Measurements from ENCODE around the gene PADI3. TPM values are rescaled to one million over a fixed set of nuclear protein-coding genes. Genes with fewer than 3 reads are reported as not detected.
A peak's percentile ranks its signal among the peaks of the same experiment; 100 is the strongest.
"Not testable (repeated sequence)": the region's sequence is repeated elsewhere in the genome, so short reads cannot be mapped to it uniquely, and the experiment has no call there.

The PADI3 gene
- total and polyA plus RNA-seq, 3 donors from 2014 or later: 0.63 to 1.2 (median 0.80) TPM

GRCh38 chr1:17235135-17235885 is 13.6 kb upstream of the PADI3 start:
- Histone ChIP-seq H3K9me3 (no peaks in the 10 kb centered on the region), H3K27me3 (no peaks in the 10 kb centered on the region), H3K4me1 (no peaks in the 10 kb centered on the region), H3K36me3 (ENCODE audit: low read depth, missing control alignments) (no peaks in the 10 kb centered on the region), H3K4me3 (no peak overlapping the region), H3K27ac (no peak overlapping the region)
- TF ChIP-seq POLR2A (IDR thresholded peaks at IDR 0.05): no peak
- no peak for TF ChIP-seq CTCF (IDR thresholded peaks at IDR 0.05)
- no peak for DNase-seq
- WGBS, 2 donors: 77 to 92% methylated on average over 9 of the region's 9 CpGs
- intact Hi-C loops (cut with DNase I; ENCODE audit: low total_unique reads): loop anchor here (5.0 kb wide), 2 partner anchors 108 to 173 kb away; no protein-coding TSS in a partner anchor

GRCh38 chr1:17236779-17237560 is 11.9 kb upstream of the PADI3 start:
- WGBS, 2 donors: 29 to 30% methylated on average over 18 of the region's 18 CpGs
- TF ChIP-seq CTCF (IDR thresholded peaks at IDR 0.05) (peak; percentile 83 to 92 (median 88)), POLR2A (IDR thresholded peaks at IDR 0.05) (no peak)
- peak; percentile 93 for DNase-seq

GRCh38 chr1:17237561-17237903 is 11.4 kb upstream of the PADI3 start:
- Histone ChIP-seq H3K4me3 (no peak overlapping the region), H3K36me3 (ENCODE audit: low read depth, missing control alignments) (no peaks in the 10 kb centered on the region), H3K27ac (no peak overlapping the region), H3K4me1 (no peaks in the 10 kb centered on the region), H3K9me3 (no peaks in the 10 kb centered on the region), H3K27me3 (no peaks in the 10 kb centered on the region)
- DNase-seq: no peak
- TF ChIP-seq POLR2A (IDR thresholded peaks at IDR 0.05) (no peak), CTCF (IDR thresholded peaks at IDR 0.05) (no peak)
- WGBS, 2 donors: 82 to 83% methylated on average over 4 of the region's 4 CpGs
- intact Hi-C loops (cut with DNase I; ENCODE audit: low total_unique reads): loop anchor here (5.0 kb wide), 2 partner anchors 110 to 175 kb away; no protein-coding TSS in a partner anchor

More at GRCh38 chr1:17236779-17237560, 11.9 kb upstream of the PADI3 start:
- intact Hi-C loops (cut with DNase I; ENCODE audit: low total_unique reads): loop anchor here (5.0 kb wide), 2 partner anchors 110 to 175 kb away; no protein-coding TSS in a partner anchor
- Histone ChIP-seq H3K4me1 (no peaks in the 10 kb centered on the region), H3K27ac (no peak overlapping the region), H3K27me3 (no peaks in the 10 kb centered on the region), H3K36me3 (ENCODE audit: low read depth, missing control alignments) (no peaks in the 10 kb centered on the region), H3K9me3 (no peaks in the 10 kb centered on the region), H3K4me3 (no peak overlapping the region)

- Histone ChIP-seq H3K4me3 (no peak overlapping the region), H3K4me1 (no peaks in the 10 kb centered on the region), H3K36me3 (ENCODE audit: low read depth, missing control alignments) (no peaks in the 10 kb centered on the region), H3K27ac (no peak overlapping the region), H3K27me3 (no peaks in the 10 kb centered on the region), H3K9me3 (no peaks in the 10 kb centered on the region)
- intact Hi-C loops (cut with DNase I; ENCODE audit: low total_unique reads): loop anchor here (5.0 kb wide), 2 partner anchors 112 to 177 kb away; no protein-coding TSS in a partner anchor
- WGBS, 2 donors: 33 to 39% methylated on average over 1 of the region's 1 CpG
- no peak for TF ChIP-seq POLR2A (IDR thresholded peaks at IDR 0.05)
- no peak for TF ChIP-seq CTCF (IDR thresholded peaks at IDR 0.05)
- DNase-seq: peak; percentile 82
These were observed 9.5 kb upstream of the PADI3 start for GRCh38 chr1:17239420-17239819.

- intact Hi-C loops (cut with DNase I; ENCODE audit: low total_unique reads); H3K36me3 ChIP-seq (ENCODE audit: low read depth, missing control alignments); H3K9me3 ChIP-seq; DNase-seq; H3K4me3 ChIP-seq; H3K4me1 ChIP-seq; H3K27me3 ChIP-seq; H3K27ac ChIP-seq: not testable (repeated sequence)
- 50 to 61% methylated on average over 27 to 28 of the region's 28 CpGs for WGBS, 2 donors
These were observed 7.7 kb upstream of the PADI3 start for GRCh38 chr1:17241011-17241779.

GRCh38 chr1:17241780-17242074 is 7.2 kb upstream of the PADI3 start:
- H3K9me3 ChIP-seq; H3K4me3 ChIP-seq; H3K27ac ChIP-seq; intact Hi-C loops (cut with DNase I; ENCODE audit: low total_unique reads); H3K4me1 ChIP-seq; DNase-seq; H3K27me3 ChIP-seq; H3K36me3 ChIP-seq (ENCODE audit: low read depth, missing control alignments): not testable (repeated sequence)
- WGBS, 2 donors: 62 to 83% methylated on average over 11 of the region's 11 CpGs
